HCT116 (cell line): ENCODE data around the gene LHFPL6. TPM values are rescaled to one million over a fixed set of nuclear protein-coding genes. Genes with fewer than 3 reads are reported as not detected.

Experiments
- ATAC-seq: fragments of 200-7000 bp; cut with Tn5 transposase; 2 replicates; pipeline ENCODE4 v1.9.1; 2020; ENCODE audit warnings: mild to moderate bottlenecking, moderate library complexity
- BruUV-seq: library from RNA; stranded (reverse); fragments of 400-500 nt; replicated peaks from 2 replicates; lab custom pipeline; 2021; lab: Mats Ljungman, UMichigan
- CTCF ChIA-PET: fragments of 300-600 bp; sonication (Branson Sonifier 250); formaldehyde crosslinking; loops from one replicate; lab custom pipeline; 2021; ENCODE audit warnings: antibody characterized with exemption; lab: Charles Lee
- POLR2A ChIA-PET: fragments of 300-600, 350-600 bp; sonication (Branson Sonifier 250); formaldehyde crosslinking; loops from one replicate; lab custom pipeline; 2021; ENCODE audit warnings: antibody characterized with exemption; lab: Charles Lee
- RAD21 ChIA-PET, 2 experiments: fragments of 300-600 bp; sonication (Branson Sonifier 250); formaldehyde crosslinking; loops; one replicate each; lab custom pipeline; 2023; ENCODE audit warnings: low total read pairs in 2 of 2; ENCODE audit not compliant: uncharacterized antibody in 2 of 2, unreplicated experiment in 2 of 2, low non-redundant PET in 1 of 2; lab: Charles Lee
- DNase-seq: peaks from one replicate; pipeline ENCODE4 v3.0.0-alpha.2; 2010; ENCODE audit warnings: low read depth, low spot score
- H2AFZ ChIP-seq: fragments of 200-600 bp; shearing (Covaris generic), sonication (generic); 2 replicates; pipeline ENCODE4 v1.6.1; 2017; ENCODE audit warnings: low read depth, mixed run types, mixed read lengths, antibody characterized with exemption, low read length; ENCODE audit not compliant: poor library complexity, severe bottlenecking
- H3K27ac ChIP-seq: 2 replicates; pipeline ENCODE4 v1.5.1; 2012; ENCODE audit warnings: low read depth, low read length
- H3K27me3 ChIP-seq: fragments of 200-600 bp; sonication (generic); 2 replicates; pipeline ENCODE4 v1.6.1; 2016; ENCODE audit warnings: mixed run types, low read length, mixed read lengths; ENCODE audit not compliant: insufficient read depth
- H3K36me3 ChIP-seq, 2 experiments: fragments of 200-500 bp in 1 of 2; fragments of 200-600 bp in 1 of 2; sonication (Bioruptor generic) in 1 of 2; sonication (generic) in 1 of 2; 2 replicates each; pipeline versions ENCODE4 v1.5.1 to v1.6.1; 2014 to 2016; ENCODE audit warnings: low read length in 2 of 2, inconsistent platforms in 1 of 2, mixed read lengths in 1 of 2, mixed run types in 1 of 2; ENCODE audit not compliant: insufficient read depth in 2 of 2, control insufficient read depth in 1 of 2
- H3K4me1 ChIP-seq, 2 experiments: fragments of 200-600 bp in 1 of 2; sonication (generic) in 1 of 2; 2 replicates each; pipeline versions ENCODE4 v1.5.1 to v1.6.1; 2012 to 2017; ENCODE audit warnings: low read length in 2 of 2, inconsistent platforms in 1 of 2, mild to moderate bottlenecking in 1 of 2, mixed read lengths in 1 of 2, mixed run types in 1 of 2, moderate library complexity in 1 of 2; ENCODE audit not compliant: insufficient read depth in 2 of 2, control insufficient read depth in 1 of 2
- H3K4me2 ChIP-seq: fragments of 200-600 bp; sonication (generic); 2 replicates; pipeline ENCODE4 v1.6.1; 2017; ENCODE audit warnings: mixed run types, low read length, mixed read lengths
- H3K4me3 ChIP-seq, 2 experiments: fragments of 200-600 bp in 1 of 2; sonication (generic) in 1 of 2; replicated peaks in 1 of 2; 2 replicates each; pipeline ENCODE4 v1.5.1; 2011 to 2016; ENCODE audit warnings: low read length in 2 of 2, control low read depth in 1 of 2, low read depth in 1 of 2, mild to moderate bottlenecking in 1 of 2, mixed read lengths in 1 of 2, mixed run types in 1 of 2
- H3K79me2 ChIP-seq: fragments of 200-600 bp; sonication (generic); 2 replicates; pipeline ENCODE4 v1.6.1; 2017; ENCODE audit warnings: mild to moderate bottlenecking, mixed run types, low read length, moderate library complexity, mixed read lengths; ENCODE audit not compliant: insufficient read depth
- H3K9ac ChIP-seq: fragments of 200-600 bp; sonication (generic); 2 replicates; pipeline ENCODE4 v1.6.1; 2016; ENCODE audit warnings: low read length, mixed read lengths
- H3K9me2 ChIP-seq: fragments of 200-600 bp; sonication (generic), shearing (Covaris generic); 2 replicates; pipeline ENCODE4 v1.6.1; 2017; ENCODE audit warnings: mixed run types, mild to moderate bottlenecking, moderate library complexity; ENCODE audit not compliant: insufficient read depth
- H3K9me3 ChIP-seq, 2 experiments: fragments of 200-500 bp in 1 of 2; fragments of 200-600 bp in 1 of 2; sonication (Bioruptor generic) in 1 of 2; sonication (generic) in 1 of 2; 2 replicates each; pipeline ENCODE4 v1.6.1; 2014 to 2017; ENCODE audit warnings: low read length in 2 of 2, mixed read lengths in 2 of 2, inconsistent platforms in 1 of 2, low read depth in 1 of 2, mild to moderate bottlenecking in 1 of 2, mixed run types in 1 of 2, moderate library complexity in 1 of 2; ENCODE audit not compliant: control insufficient read depth in 1 of 2, insufficient read depth in 1 of 2
- H4K20me1 ChIP-seq: fragments of 200-600 bp; sonication (generic), shearing (Covaris generic); 2 replicates; pipeline ENCODE4 v1.6.1; 2017; ENCODE audit warnings: mixed run types, mild to moderate bottlenecking, moderate library complexity; ENCODE audit not compliant: insufficient read depth
- CBX3 ChIP-seq: IDR thresholded peaks from 2 replicates; pipeline ENCODE4 v1.6.1; 2012; ENCODE audit warnings: low read depth
- CEBPB ChIP-seq: IDR thresholded peaks from 2 replicates; pipeline ENCODE4 v1.6.1; 2012; ENCODE audit warnings: low read depth
- POLR2A ChIP-seq: IDR thresholded peaks from 2 replicates; pipeline ENCODE4 v1.7.0; 2011; ENCODE audit warnings: borderline replicate concordance; ENCODE audit not compliant: insufficient read depth, insufficient read length; ENCODE audit errors: extremely low read depth
- POLR2AphosphoS5 ChIP-seq: IDR thresholded peaks from 2 replicates; pipeline ENCODE4 v1.6.1; 2011; ENCODE audit warnings: mild to moderate bottlenecking, low read depth, low read length, moderate library complexity
- SIN3A ChIP-seq: IDR thresholded peaks from 2 replicates; pipeline ENCODE4 v1.6.1; 2012; ENCODE audit warnings: low read depth
- YY1 ChIP-seq: IDR thresholded peaks from 2 replicates; pipeline ENCODE4 v1.6.1; 2011; ENCODE audit warnings: low read length, low read depth, moderate library complexity, mild to moderate bottlenecking; ENCODE audit not compliant: insufficient replicate concordance; ENCODE audit errors: extremely low read depth
- ZNF274 ChIP-seq: fragments of 200-500 bp; sonication (Bioruptor generic); IDR thresholded peaks from 2 replicates; pipeline ENCODE4 v1.6.1; 2014; ENCODE audit warnings: mild to moderate bottlenecking, low read depth, low read length, inconsistent platforms
- intact Hi-C: fragments of 100-400 bp; cut with micrococcal nuclease; formaldehyde crosslinking; loops from 2 replicates; pipeline ENCODE4 v1.10.0; 2022
- total RNA-seq: library from RNA; stranded (reverse); gene quantifications from one replicate; pipeline ENCODE4 v1.2.1, GENCODE V29; 2021; ENCODE audit not compliant: unreplicated experiment
- TF ChIP-seq, protein P1 (sequence below): IDR thresholded peaks from 2 replicates; pipeline ENCODE4 v1.6.1; 2011; ENCODE audit warnings: mild to moderate bottlenecking, low read length, moderate library complexity; ENCODE audit not compliant: insufficient replicate concordance; ENCODE audit errors: extremely low read depth
- TF ChIP-seq, protein P2 (sequence below): IDR thresholded peaks from 2 replicates; pipeline ENCODE4 v1.6.1; 2012
- TF ChIP-seq, protein P3 (sequence below): IDR thresholded peaks from 2 replicates; pipeline ENCODE4 v1.6.1; 2012
- TF ChIP-seq, protein P4 (sequence below): IDR thresholded peaks from 2 replicates; pipeline ENCODE4 v1.6.1; 2012; ENCODE audit warnings: low read depth

LHFPL6 gene
- total RNA-seq, 1 experiment from 2014 or later = 0.22 TPM

DNA sequence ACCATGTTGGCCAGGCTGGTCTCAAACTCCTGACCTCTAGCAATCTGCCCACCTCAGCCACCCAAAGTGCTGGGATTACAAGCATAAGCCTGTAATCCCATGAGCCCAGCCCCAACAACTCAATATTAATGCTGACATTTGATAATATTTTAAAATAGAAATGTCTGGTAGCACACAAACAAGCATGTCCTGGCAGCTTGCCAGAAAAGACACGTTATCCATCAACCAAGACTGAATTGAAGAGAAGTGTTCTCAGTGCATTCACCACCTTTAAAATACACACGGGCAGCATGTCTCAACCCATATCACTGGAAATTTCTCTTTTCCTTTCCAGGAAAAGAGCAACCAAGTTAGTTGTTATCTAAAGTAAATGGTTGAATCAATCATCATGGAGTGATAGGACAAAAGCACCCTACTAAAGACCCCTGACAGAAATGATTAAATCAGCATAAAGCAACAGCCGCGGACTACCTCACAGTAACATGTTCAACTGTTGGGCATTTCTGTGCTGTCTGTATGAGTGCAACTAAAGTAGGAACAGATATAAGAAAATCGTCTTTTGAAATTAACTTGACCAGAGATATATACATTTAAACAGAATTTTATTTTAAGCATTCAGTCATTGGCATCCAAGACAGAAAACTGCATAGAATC lies 25.0 kb downstream of the LHFPL6 start:
- TF ChIP-seq, protein P1, sequence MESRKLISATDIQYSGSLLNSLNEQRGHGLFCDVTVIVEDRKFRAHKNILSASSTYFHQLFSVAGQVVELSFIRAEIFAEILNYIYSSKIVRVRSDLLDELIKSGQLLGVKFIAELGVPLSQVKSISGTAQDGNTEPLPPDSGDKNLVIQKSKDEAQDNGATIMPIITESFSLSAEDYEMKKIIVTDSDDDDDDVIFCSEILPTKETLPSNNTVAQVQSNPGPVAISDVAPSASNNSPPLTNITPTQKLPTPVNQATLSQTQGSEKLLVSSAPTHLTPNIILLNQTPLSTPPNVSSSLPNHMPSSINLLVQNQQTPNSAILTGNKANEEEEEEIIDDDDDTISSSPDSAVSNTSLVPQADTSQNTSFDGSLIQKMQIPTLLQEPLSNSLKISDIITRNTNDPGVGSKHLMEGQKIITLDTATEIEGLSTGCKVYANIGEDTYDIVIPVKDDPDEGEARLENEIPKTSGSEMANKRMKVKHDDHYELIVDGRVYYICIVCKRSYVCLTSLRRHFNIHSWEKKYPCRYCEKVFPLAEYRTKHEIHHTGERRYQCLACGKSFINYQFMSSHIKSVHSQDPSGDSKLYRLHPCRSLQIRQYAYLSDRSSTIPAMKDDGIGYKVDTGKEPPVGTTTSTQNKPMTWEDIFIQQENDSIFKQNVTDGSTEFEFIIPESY = no peak
- TF ChIP-seq, protein P2, sequence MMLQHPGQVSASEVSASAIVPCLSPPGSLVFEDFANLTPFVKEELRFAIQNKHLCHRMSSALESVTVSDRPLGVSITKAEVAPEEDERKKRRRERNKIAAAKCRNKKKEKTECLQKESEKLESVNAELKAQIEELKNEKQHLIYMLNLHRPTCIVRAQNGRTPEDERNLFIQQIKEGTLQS = no peak
- TF ChIP-seq CBX3 (no peak), SIN3A (no peak), POLR2A (no peak), YY1 (no peak), POLR2AphosphoS5 (no peak)
- TF ChIP-seq, all 23 proteins: peak for 0
- Histone ChIP-seq H3K79me2 (no peaks in the 10 kb centered on the region), H2AFZ (no peak overlapping the region), H3K27me3 (no peaks in the 10 kb centered on the region), H3K4me2 (no peak overlapping the region), H3K9me2 (no peaks in the 10 kb centered on the region), H4K20me1 (no peaks in the 10 kb centered on the region), H3K27ac (no peak overlapping the region), H3K4me3 (no peak overlapping the region), H3K9me3 (no peaks in the 10 kb centered on the region), H3K36me3 (no peaks in the 10 kb centered on the region), H3K9ac (no peak overlapping the region), H3K4me1 (no peaks in the 10 kb centered on the region)
- ChIA-PET RAD21 (no interaction called here), CTCF (no interaction called here), POLR2A (no interaction called here)
- no peak for ATAC-seq
- intact Hi-C loops = no loop called here
- no TSS peak for BruUV-seq
- DNase-seq = no peak

DNA sequence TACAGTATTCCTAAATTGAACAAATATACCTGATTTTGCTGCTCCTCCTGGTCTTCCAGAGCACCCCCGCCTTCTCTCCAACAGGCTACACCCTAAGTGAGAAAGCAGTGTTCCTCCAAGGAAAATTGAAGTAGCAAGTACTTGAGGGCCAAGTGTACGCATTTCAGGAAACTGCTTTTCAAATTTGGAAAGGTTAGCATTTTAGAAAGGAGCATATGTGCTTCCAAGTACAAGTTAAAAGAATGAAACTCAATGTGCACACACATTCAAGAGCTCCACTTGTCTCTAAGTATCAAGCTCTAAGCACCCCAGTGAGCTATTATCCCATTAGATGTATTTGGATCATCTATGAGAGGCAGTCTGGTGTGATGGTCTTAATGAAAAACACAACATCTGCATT lies 25.8 kb downstream of the LHFPL6 start:
- no peak for ATAC-seq
- BruUV-seq = no TSS peak
- ChIA-PET RAD21 (no interaction called here), POLR2A (no interaction called here), CTCF (no interaction called here)
- DNase-seq = no peak
- no peak overlapping the region for H2AFZ ChIP-seq
- no peak overlapping the region for H3K9ac ChIP-seq
- no peaks in the 10 kb centered on the region for H3K36me3 ChIP-seq
- no peak overlapping the region for H3K4me3 ChIP-seq
- H3K9me2 ChIP-seq = no peaks in the 10 kb centered on the region
- intact Hi-C loops = no loop called here
- H3K4me2 ChIP-seq = no peak overlapping the region
- no peaks in the 10 kb centered on the region for H3K9me3 ChIP-seq
- H3K27me3 ChIP-seq = no peaks in the 10 kb centered on the region
- H3K79me2 ChIP-seq = no peaks in the 10 kb centered on the region
- no peak overlapping the region for H3K27ac ChIP-seq
- no peaks in the 10 kb centered on the region for H4K20me1 ChIP-seq
- no peaks in the 10 kb centered on the region for H3K4me1 ChIP-seq
- TF ChIP-seq CEBPB (no peak), YY1 (no peak), ZNF274 (no peak)
- TF ChIP-seq, protein P3, sequence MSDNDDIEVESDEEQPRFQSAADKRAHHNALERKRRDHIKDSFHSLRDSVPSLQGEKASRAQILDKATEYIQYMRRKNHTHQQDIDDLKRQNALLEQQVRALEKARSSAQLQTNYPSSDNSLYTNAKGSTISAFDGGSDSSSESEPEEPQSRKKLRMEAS = no peak
- TF ChIP-seq, protein P4, sequence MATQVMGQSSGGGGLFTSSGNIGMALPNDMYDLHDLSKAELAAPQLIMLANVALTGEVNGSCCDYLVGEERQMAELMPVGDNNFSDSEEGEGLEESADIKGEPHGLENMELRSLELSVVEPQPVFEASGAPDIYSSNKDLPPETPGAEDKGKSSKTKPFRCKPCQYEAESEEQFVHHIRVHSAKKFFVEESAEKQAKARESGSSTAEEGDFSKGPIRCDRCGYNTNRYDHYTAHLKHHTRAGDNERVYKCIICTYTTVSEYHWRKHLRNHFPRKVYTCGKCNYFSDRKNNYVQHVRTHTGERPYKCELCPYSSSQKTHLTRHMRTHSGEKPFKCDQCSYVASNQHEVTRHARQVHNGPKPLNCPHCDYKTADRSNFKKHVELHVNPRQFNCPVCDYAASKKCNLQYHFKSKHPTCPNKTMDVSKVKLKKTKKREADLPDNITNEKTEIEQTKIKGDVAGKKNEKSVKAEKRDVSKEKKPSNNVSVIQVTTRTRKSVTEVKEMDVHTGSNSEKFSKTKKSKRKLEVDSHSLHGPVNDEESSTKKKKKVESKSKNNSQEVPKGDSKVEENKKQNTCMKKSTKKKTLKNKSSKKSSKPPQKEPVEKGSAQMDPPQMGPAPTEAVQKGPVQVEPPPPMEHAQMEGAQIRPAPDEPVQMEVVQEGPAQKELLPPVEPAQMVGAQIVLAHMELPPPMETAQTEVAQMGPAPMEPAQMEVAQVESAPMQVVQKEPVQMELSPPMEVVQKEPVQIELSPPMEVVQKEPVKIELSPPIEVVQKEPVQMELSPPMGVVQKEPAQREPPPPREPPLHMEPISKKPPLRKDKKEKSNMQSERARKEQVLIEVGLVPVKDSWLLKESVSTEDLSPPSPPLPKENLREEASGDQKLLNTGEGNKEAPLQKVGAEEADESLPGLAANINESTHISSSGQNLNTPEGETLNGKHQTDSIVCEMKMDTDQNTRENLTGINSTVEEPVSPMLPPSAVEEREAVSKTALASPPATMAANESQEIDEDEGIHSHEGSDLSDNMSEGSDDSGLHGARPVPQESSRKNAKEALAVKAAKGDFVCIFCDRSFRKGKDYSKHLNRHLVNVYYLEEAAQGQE = no peak
